Uterus (tissue), 2 donors: ENCODE data around the gene VWA1.

Experiments used
- POLR2A ChIP-seq, 2 donors: fragments of 450-650 bp; IDR thresholded peaks; one replicate each; pipeline ENCODE4 v1.6.1; 2016; ENCODE audit warnings: antibody characterized with exemption in 2 of 2, mild to moderate bottlenecking in 1 of 2, moderate library complexity in 1 of 2
- TF ChIP-seq, protein P1 (sequence below), 4 experiments: fragments of 200-600 bp in 2 of 4; fragments of 450-650 bp in 2 of 4; sonication (generic) in 2 of 4; IDR thresholded peaks; one replicate each; pipeline ENCODE4 v1.5.1; 2016 to 2019; ENCODE audit warnings: antibody characterized with exemption in 4 of 4, mild to moderate bottlenecking in 2 of 4, moderate library complexity in 1 of 4

DNA sequence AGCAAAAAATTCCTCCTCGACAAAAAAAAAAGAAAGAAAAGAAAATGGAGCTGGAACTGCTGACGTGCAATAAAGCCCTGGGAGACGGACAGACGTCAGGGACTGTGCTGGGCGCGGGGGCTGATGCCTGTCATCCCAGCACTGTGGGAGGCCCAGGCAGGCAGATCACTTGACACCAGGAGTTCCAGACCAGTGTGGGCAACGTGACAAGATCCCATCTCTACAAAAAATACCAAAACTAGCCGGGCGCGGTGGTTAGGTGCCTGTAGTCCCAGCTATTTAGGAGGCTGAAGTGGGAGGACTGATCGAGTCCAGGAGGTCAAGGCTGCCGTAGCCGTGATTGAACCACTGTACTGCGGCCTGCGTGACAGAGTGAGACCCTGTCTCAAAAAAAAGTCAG lies 10.8 kb upstream of the VWA1 start:
- TF ChIP-seq, protein P1, sequence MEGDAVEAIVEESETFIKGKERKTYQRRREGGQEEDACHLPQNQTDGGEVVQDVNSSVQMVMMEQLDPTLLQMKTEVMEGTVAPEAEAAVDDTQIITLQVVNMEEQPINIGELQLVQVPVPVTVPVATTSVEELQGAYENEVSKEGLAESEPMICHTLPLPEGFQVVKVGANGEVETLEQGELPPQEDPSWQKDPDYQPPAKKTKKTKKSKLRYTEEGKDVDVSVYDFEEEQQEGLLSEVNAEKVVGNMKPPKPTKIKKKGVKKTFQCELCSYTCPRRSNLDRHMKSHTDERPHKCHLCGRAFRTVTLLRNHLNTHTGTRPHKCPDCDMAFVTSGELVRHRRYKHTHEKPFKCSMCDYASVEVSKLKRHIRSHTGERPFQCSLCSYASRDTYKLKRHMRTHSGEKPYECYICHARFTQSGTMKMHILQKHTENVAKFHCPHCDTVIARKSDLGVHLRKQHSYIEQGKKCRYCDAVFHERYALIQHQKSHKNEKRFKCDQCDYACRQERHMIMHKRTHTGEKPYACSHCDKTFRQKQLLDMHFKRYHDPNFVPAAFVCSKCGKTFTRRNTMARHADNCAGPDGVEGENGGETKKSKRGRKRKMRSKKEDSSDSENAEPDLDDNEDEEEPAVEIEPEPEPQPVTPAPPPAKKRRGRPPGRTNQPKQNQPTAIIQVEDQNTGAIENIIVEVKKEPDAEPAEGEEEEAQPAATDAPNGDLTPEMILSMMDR (IDR thresholded peaks at IDR 0.05): no peak
- no peak for TF ChIP-seq POLR2A (IDR thresholded peaks at IDR 0.05)
